Measurements from ENCODE around the gene OR2V2. TPM values are rescaled to one million over a fixed set of nuclear protein-coding genes. Genes with fewer than 3 reads are reported as not detected.

The OR2V2 gene
- total RNA-seq, 4 donors from 2014 or later = not detected

DNA sequence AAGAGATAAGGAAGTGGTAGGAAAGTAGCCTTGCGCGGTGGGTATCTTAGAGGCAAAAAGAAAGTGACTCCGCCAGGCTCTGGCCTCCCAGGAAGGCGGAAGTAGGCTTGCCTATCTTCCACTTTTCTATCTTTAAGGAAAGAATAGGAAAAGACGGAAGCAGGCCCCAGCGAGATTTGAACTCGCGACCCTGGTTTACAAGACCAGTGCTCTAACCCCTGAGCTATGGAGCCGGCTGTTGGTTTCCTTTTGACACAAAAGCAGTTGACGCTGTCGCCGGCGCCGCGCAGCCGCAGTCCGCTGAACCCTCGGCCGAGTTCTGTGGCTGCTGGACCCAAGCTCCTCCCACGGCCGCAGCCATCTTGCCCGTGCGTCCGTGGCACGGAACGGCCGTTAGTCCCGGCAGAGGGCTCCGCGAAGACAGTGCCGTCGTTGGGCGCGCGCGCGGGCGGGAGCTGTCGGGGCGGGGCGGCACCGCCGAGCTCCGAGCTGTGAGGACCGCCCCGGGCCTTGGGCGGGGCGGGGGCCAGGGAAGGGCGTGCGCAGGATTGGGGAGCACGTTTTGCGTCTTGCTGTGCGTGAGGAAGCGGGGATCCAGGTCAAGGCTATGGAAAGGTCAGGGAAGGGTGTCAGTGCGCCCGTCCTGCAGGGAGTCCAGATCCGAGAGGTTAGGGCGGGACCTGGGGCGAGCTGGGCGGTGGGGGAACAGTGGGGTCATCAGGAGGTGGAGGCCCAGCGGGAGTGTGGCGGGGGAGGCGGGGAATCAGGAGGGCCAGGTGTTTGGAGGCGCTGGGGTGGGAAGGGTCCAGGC lies 44.3 kb downstream of the OR2V2 start:
- peak; percentile 91 for DNase-seq (ENCODE audit: low spot score)
- TF ChIP-seq CTCF (IDR thresholded peaks at IDR 0.05) = no peak
- peak; percentile 76 for ATAC-seq (ENCODE audit: low FRiP score)

DNA sequence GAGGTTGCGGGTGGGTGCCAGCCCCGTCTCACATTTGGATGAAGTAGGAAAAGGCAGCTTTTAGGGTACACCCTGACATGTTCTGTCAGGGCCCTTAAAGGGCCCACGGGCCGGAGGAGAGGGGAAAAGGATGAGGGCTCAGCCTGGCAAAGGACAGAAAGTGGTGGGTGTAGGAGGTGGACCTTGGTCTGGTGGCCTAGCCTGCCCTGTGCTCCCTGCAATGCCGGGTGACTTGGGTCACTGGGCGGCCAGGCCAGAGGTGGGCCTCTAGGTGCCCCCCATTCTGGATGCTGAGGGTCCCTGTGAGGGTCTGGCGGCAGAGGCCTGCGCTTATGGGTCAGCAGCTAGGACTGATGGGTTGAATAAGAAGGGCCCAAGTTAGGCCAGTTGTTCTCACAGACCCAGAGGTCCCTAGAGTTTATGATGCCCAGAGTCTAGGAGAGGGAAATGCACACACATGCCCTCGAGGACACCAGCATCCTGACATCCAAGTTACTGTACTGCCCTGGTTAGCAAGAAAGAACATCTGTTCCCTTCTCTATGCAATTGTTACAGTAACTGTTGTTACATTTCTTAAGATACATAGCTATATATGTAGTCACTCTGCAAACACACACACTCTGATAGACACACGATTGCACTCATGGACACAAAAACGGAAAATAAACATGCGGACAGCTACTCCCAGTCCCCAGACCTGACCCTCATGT lies 45.1 kb downstream of the OR2V2 start:
- no peak for ATAC-seq (ENCODE audit: low FRiP score)
- no peak for DNase-seq (ENCODE audit: low spot score)
- TF ChIP-seq CTCF (IDR thresholded peaks at IDR 0.05) = no peak

DNA sequence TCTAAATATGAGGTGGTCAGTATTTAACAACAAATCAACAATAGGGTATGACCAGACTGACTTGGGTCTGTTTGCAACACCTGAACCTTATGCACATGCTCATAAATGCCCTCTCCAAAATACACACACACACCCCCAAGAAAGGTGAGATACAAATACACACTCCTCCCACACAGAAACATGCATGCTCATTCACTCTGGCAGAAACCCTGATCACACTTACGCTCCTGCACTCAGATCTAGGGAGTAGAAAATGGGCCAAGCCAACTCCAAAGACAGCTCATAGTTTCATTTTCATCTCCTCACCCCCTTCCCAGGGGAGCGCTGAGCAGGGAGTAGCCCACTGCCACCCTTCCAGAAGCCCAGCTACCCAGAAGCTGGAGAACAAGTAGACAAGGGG lies 46.3 kb downstream of the OR2V2 start:
- DNase-seq (ENCODE audit: low spot score) (no peak), ATAC-seq (ENCODE audit: low FRiP score) (no peak)
- no peak for TF ChIP-seq CTCF (IDR thresholded peaks at IDR 0.05)

DNA sequence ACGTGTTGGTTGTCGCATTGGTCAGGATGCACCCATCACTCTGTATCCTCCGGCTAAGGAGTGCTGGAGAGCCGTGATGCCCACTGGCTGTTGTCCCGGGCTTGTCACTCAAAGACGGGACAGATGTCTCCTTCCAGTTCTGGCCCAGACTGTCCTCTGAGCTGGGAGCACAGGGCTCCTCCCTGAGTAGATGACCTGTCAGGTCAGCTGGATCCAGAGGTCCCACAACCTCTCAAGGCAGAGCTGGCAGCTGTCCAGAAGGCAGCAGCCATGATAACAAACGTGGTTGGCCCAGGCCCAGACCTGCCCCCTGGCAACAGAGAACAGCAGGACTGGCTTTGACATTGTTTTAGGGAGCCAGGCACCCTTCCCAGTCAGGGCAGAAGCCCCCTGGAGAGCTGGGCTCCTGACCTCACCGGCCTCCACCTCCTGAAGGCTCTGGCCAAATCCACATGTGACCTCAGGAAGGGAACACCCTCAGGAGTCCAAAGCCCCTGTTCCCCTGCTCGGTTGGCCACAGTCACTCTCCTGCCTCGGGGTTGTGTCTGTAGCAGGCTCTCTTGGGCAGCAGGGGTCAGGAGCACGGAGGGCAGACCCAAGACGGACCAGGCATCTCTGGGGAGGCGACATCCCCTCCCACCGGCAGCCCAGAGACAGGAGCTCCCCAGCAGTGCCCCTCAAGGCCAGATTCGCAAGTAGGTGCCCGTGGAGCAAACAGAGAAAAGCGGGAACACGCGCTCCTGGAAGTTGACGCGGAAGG lies 47.3 kb downstream of the OR2V2 start:
- no peak for ATAC-seq (ENCODE audit: low FRiP score)
- DNase-seq (ENCODE audit: low spot score) = no peak
- no peak for TF ChIP-seq CTCF (IDR thresholded peaks at IDR 0.05)

- DNase-seq (ENCODE audit: low spot score) = no peak
- TF ChIP-seq CTCF (IDR thresholded peaks at IDR 0.05) = no peak
- no peak for ATAC-seq (ENCODE audit: low FRiP score)
Observed at GRCh38 chr5:181195249-181195761, 47.9 kb downstream of the OR2V2 start.

- ATAC-seq (ENCODE audit: low FRiP score) = no peak
- no peak for DNase-seq (ENCODE audit: low spot score)
- TF ChIP-seq CTCF (IDR thresholded peaks at IDR 0.05) = no peak
Observed at GRCh38 chr5:181197326-181197951, 50.1 kb downstream of the OR2V2 start.
